Epithelial cell of esophagus (primary cell): ENCODE measurements around the gene RER1.

Experiments used
- DNase-seq: peaks from one replicate; pipeline ENCODE4 v3.0.0; 2010; ENCODE audit warnings: low read depth
- H3K4me3 ChIP-seq: 2 replicates; pipeline ENCODE4 v1.5.1; 2011; ENCODE audit warnings: mild to moderate bottlenecking, low read length, control low read depth
- CTCF ChIP-seq: IDR thresholded peaks from 2 replicates; pipeline ENCODE4 v1.5.1; 2011; ENCODE audit warnings: low read depth, mild to moderate bottlenecking, low read length, control low read depth, inconsistent platforms; ENCODE audit not compliant: insufficient read depth; ENCODE audit errors: missing control alignments

The RER1 gene

DNA sequence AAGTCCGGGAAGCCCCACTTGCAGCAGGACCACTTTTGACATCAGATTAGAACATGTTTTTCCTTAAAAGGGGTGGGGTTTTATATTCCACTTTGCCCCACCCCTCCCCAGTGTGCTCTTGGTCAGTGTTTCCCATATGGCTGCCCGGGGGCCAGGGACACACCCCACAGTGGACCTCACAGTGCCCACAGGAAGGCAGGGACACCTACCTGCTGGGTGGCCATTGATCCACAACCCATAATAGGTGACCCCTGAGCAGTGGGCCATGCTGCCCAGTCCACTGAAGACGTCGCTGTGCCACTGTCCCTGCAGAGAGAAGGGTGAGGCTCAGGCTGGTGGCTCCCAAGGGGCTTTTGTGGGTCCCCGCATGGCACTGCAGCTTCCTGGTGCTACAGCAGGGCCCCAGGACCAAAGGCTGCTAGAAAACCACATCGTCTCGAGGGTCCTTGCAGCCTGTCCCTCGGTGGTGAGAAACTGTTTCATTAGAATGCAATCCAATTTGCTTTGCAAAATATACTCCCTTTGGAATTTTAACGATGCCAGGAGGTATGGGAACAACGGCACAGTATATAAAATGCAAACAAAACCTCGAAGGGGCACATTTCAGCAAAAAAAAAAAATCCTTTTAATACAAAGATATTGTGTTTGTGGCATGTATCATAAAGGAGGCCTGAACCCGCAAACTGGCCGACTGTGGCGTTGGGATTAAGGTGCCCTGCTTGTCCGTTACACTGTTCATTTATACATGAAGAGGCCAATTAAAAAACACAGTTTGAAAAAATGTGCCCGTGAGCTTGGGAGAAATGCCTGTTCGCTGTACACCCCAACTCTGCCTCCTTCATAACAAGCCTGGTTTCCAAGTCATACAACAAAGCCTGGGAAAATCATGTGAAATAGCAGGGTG, 17.1 kb upstream of the RER1 start:
- no peak for TF ChIP-seq CTCF
- H3K4me3 ChIP-seq, result no peak overlapping the region
- DNase-seq, result no peak

DNA sequence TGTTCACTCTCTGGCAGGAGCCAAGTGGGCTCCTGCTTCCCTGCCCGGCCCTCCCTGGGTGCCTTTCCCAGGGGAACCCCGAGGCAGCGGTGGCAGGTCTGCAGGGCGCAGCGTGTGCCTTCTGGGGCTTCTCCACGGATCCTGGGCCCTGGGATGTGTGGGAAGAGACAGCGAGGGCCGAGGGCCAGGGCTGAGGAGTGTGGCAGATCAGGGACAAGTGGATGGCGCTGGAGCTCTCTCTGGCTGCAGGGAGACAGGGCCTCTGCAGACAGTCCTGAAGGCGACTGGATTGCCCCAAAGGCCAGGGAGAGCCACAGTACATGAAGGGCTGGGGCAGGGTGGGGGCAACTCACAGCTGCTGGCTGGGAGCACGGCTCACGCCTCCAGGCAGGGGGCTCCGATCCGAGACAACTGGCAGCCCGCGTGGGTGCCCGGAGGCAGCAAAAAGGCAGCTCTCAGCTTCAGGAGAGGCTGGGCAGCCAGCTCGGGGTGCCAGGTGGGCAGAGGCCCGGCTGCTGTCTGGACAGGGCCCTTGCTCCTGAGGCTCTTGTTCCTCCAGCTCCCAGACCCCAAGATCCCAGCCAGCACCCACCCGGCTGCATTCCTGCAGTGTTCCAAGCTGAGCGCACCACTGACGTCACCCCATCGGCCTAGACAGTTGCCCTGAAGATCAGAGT, 16.3 kb upstream of the RER1 start:
- TF ChIP-seq CTCF, result no peak
- no peak overlapping the region for H3K4me3 ChIP-seq
- no peak for DNase-seq

DNA sequence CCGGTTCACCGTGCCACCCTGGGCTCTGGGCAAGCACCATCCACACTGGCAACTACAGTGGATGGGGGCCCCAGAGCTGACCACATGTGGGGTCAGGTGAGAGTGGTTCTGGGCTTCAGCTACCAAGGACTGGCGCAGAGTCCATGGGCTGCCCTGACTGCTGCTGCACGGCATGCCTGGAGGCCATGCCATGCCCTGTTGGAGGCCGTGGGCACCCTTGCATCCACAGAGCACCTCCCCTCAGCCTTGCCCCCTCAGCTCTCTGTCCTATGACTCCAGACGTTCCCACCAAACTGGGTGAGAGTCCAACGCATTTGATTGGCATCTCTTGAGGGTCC, 15.7 kb upstream of the RER1 start:
- no peak overlapping the region for H3K4me3 ChIP-seq
- no peak for DNase-seq
- no peak for TF ChIP-seq CTCF

DNA sequence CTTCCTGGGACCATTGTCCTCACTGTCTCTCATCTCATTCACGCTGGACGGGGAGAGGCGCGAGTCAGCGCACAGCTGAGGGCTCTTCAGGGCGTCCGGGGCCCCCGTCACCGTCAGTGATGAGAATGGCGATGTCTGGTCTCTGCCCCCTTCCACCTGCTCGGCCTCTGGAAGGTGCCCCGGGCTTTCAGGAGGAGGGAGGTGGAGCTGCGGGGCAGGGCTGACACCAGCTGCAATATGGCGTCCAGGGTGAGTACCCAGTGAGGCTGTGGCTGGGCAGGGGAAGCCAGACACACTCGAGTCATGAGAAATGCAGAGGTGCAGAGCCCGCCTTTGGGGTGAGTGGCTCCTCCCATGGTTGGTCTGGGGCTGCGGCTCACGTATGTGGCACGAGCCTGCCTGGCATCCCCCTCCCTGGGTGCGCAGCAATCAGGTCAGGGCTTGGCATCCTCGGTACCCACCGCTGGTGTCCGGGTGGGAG, 15.3 kb upstream of the RER1 start:
- no peak overlapping the region for H3K4me3 ChIP-seq
- no peak for TF ChIP-seq CTCF
- no peak for DNase-seq

DNA sequence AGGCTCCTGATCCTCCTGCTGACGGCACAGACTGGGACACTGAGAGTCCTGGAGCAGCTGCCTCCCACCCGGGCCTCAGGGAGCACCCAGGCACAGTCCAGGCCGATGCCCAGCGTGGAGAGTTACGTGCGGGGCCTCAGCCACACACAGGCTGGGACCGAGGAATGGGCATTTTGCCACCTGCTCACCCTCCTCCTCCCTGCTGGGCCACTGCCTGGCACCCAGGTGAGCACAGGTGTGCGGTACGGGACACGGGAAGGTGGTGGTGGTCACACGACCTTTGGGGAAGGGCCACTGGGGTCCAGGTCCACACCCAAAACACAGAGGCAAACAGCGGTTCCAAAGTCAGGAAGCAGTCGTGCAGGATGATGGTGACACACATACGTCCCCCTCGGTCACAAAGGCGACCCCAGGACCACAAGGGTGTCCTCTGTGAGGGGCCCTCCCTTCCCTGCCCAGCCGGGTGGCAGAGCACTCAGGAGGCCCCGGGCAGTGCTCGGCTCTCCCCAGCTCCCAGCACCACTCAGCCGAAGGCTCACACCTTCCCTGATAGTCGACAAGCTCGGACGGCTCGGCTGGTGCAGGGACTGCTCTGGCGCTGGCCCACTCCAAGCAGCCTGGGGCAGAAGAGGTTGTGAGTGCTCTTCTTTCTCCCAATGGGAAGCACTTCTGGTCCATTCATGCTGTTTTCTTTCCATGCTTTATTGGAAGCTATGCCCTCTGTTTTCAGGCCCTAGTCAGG, 14.5 kb upstream of the RER1 start:
- H3K4me3 ChIP-seq, result no peak overlapping the region
- no peak for DNase-seq
- no peak for TF ChIP-seq CTCF

DNA sequence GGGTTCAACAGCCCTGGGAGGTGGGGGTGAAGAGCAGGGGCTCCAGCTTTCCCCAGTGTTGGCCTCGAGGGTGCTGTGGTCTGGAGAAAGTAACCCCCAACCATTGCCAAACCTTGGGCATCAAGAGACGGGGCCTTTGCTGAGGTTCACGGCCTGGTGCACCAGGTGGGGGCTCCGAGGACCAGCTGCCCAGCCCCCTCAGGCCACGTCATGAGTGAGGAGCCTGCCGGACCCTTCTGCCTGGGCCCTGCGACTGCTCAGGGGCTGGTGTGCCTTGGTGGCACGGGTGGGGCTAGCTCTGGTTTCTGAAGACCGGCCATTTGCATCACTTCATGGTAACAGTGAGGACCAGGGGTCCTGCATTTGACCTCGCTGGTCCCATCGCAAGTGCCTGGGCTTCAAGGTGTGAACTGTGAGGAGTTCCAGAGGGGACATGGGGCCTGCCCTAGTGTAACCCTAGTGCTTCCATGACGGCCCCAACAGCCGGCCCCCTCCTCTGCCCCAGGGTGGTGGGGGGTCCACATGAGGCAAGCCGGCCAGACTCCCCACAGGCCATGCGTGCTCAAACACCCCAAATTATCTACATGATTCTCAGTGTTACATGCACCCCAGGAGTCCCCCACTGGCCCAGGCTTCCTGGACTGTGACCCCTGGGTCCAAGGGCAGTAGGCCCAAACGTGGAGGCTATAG, 13.7 kb upstream of the RER1 start:
- TF ChIP-seq CTCF, result no peak
- DNase-seq, result no peak
- no peak overlapping the region for H3K4me3 ChIP-seq
